Measurements from ENCODE around the gene TMEFF2.

GRCh38 chr2:191938779-191939178 lies 256.0 kb downstream of the TMEFF2 start:
- TF ChIP-seq CTCF (IDR thresholded peaks at IDR 0.05 in 4 of 5, conservative IDR thresholded peaks at IDR 0.05 in 1 of 5) (no peak), POLR2A (IDR thresholded peaks at IDR 0.05) (no peak)

Measured in gastrocnemius medialis (tissue), 4 donors.